ENCODE data around the gene RPL9.
"Not testable (repeated sequence)": the region's sequence is repeated elsewhere in the genome, so short reads cannot be mapped to it uniquely, and the experiment has no call there.

RPL9 gene

GRCh38 chr4:39427520-39428114, 31.1 kb downstream of the RPL9 start:
- Histone ChIP-seq H3K4me3 (IDR thresholded peaks at IDR 0.05; ENCODE audit: insufficient read depth, low read depth, low read length) (no peak overlapping the region), H3K27ac (no peak overlapping the region), H2AFZ (ENCODE audit: low read depth) (no peak overlapping the region), H3K27me3 (ENCODE audit: insufficient read depth, low read depth) (no peaks in the 10 kb centered on the region), H3K79me2 (ENCODE audit: insufficient read depth, low read depth) (no peaks in the 10 kb centered on the region), H3K4me2 (no peak overlapping the region), H3K36me3 (ENCODE audit: insufficient read depth) (no peaks in the 10 kb centered on the region), H3K9ac (no peak overlapping the region), H4K20me1 (ENCODE audit: insufficient read depth) (no peaks in the 10 kb centered on the region), H3K4me1 (ENCODE audit: low read depth, poor library complexity, severe bottlenecking) (no peaks in the 10 kb centered on the region)
- TF ChIP-seq CTCF (conservative IDR thresholded peaks at IDR 0.05; ENCODE audit: low read depth, low read length) = no peak

GRCh38 chr4:39426728-39427127, 32.0 kb downstream of the RPL9 start:
- Histone ChIP-seq H3K27me3 (ENCODE audit: insufficient read depth, low read depth) (no peaks in the 10 kb centered on the region), H3K27ac (no peak overlapping the region), H3K4me3 (IDR thresholded peaks at IDR 0.05; ENCODE audit: insufficient read depth, low read depth, low read length) (no peak overlapping the region), H3K79me2 (ENCODE audit: insufficient read depth, low read depth) (no peaks in the 10 kb centered on the region), H2AFZ (ENCODE audit: low read depth) (no peak overlapping the region), H4K20me1 (ENCODE audit: insufficient read depth) (no peaks in the 10 kb centered on the region), H3K36me3 (ENCODE audit: insufficient read depth) (no peaks in the 10 kb centered on the region), H3K4me2 (no peak overlapping the region), H3K9ac (no peak overlapping the region), H3K4me1 (ENCODE audit: low read depth, poor library complexity, severe bottlenecking) (no peaks in the 10 kb centered on the region)
- TF ChIP-seq CTCF (conservative IDR thresholded peaks at IDR 0.05; ENCODE audit: low read depth, low read length) = no peak

GRCh38 chr4:39425297-39425696, 33.4 kb downstream of the RPL9 start:
- H3K79me2 ChIP-seq (ENCODE audit: insufficient read depth, low read depth); H3K4me3 ChIP-seq (IDR thresholded peaks at IDR 0.05; ENCODE audit: insufficient read depth, low read depth, low read length); H3K4me2 ChIP-seq; H3K4me1 ChIP-seq (ENCODE audit: low read depth, poor library complexity, severe bottlenecking); H3K9ac ChIP-seq; H3K27ac ChIP-seq; H2AFZ ChIP-seq (ENCODE audit: low read depth); H4K20me1 ChIP-seq (ENCODE audit: insufficient read depth); H3K36me3 ChIP-seq (ENCODE audit: insufficient read depth); H3K27me3 ChIP-seq (ENCODE audit: insufficient read depth, low read depth): not testable (repeated sequence)

- H2AFZ ChIP-seq (ENCODE audit: low read depth) = no peak overlapping the region
- no peak overlapping the region for H3K4me2 ChIP-seq
- no peak overlapping the region for H3K4me3 ChIP-seq (IDR thresholded peaks at IDR 0.05; ENCODE audit: insufficient read depth, low read depth, low read length)
- H3K4me1 ChIP-seq (ENCODE audit: low read depth, poor library complexity, severe bottlenecking) = no peaks in the 10 kb centered on the region
- H3K36me3 ChIP-seq (ENCODE audit: insufficient read depth) = no peaks in the 10 kb centered on the region
- no peaks in the 10 kb centered on the region for H3K27me3 ChIP-seq (ENCODE audit: insufficient read depth, low read depth)
- no peaks in the 10 kb centered on the region for H3K79me2 ChIP-seq (ENCODE audit: insufficient read depth, low read depth)
- no peak overlapping the region for H3K27ac ChIP-seq
- no peak for TF ChIP-seq CTCF (conservative IDR thresholded peaks at IDR 0.05; ENCODE audit: low read depth, low read length)
- H3K9ac ChIP-seq = no peak overlapping the region
- H4K20me1 ChIP-seq (ENCODE audit: insufficient read depth) = no peaks in the 10 kb centered on the region
Observed at GRCh38 chr4:39422247-39422646, 36.5 kb downstream of the RPL9 start.

GRCh38 chr4:39415678-39416283, 42.9 kb downstream of the RPL9 start:
- no peak overlapping the region for H3K9ac ChIP-seq
- no peak overlapping the region for H3K4me3 ChIP-seq (IDR thresholded peaks at IDR 0.05; ENCODE audit: insufficient read depth, low read depth, low read length)

GRCh38 chr4:39411561-39411960, 47.2 kb downstream of the RPL9 start:
- H3K9ac ChIP-seq; H3K79me2 ChIP-seq (ENCODE audit: insufficient read depth, low read depth); H3K27me3 ChIP-seq (ENCODE audit: insufficient read depth, low read depth); H3K36me3 ChIP-seq (ENCODE audit: insufficient read depth); H3K4me2 ChIP-seq; H4K20me1 ChIP-seq (ENCODE audit: insufficient read depth); H3K4me1 ChIP-seq (ENCODE audit: low read depth, poor library complexity, severe bottlenecking); H3K27ac ChIP-seq; H2AFZ ChIP-seq (ENCODE audit: low read depth); H3K4me3 ChIP-seq (IDR thresholded peaks at IDR 0.05; ENCODE audit: insufficient read depth, low read depth, low read length): not testable (repeated sequence)

More at GRCh38 chr4:39415678-39416283, 42.9 kb downstream of the RPL9 start:
- Histone ChIP-seq H3K27me3 (ENCODE audit: insufficient read depth, low read depth) (no peaks in the 10 kb centered on the region), H3K36me3 (ENCODE audit: insufficient read depth) (no peaks in the 10 kb centered on the region), H3K4me1 (ENCODE audit: low read depth, poor library complexity, severe bottlenecking) (no peaks in the 10 kb centered on the region), H3K4me2 (no peak overlapping the region), H4K20me1 (ENCODE audit: insufficient read depth) (no peaks in the 10 kb centered on the region), H2AFZ (ENCODE audit: low read depth) (no peak overlapping the region), H3K79me2 (ENCODE audit: insufficient read depth, low read depth) (no peaks in the 10 kb centered on the region), H3K27ac (no peak overlapping the region)
- TF ChIP-seq CTCF (conservative IDR thresholded peaks at IDR 0.05; ENCODE audit: low read depth, low read length) = no peak

Data from KMS-11 (cell line).